HG03103 (cell line): ENCODE measurements around the gene LIF.

Source experiments
- ATAC-seq: cut with Tn5 transposase; IDR thresholded peaks from one replicate; pipeline ENCODE4 v1.9.1; 2021; ENCODE audit warnings: low read depth; ENCODE audit not compliant: unreplicated experiment

LIF gene

DNA sequence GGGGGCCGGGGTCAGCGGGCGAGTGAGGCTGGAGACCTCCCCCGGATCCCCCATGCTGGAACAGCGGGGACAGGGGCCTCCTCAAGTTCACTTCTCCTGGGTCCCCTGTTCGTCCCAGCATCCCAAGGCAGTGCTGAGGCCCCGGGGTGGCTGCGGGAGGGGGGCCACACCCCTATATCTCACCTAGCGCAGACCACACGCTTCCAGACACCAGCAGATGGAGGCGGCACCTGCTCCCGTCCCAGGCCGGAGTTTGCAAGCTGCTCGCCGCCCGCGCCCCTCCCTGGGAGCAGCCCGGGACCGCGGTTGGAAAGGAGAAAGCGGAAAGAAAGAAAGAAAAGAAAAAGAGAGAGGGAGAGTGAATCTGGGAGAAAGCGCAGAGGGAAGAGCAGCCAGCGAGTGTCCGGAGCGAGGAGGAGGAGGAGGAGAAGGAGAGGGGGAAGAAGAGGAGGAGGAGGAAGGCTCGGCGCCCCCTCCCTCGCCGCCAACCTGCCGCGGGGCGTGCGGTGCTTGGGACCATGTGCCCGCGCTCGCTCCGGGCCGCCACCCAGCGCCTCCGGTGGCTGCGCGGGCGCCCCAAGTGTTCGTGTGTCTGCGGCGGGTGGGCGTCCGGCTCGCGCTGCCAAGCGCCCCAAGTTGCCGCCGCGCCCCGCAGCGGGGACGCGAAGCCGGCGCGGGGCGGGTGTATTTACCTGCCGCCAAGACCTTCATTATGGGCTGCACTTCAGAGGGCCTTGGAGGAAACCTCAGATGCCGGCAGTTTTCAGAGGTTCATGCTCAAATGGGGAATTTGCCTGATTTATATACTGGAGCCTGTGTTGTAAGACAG, at the start of gene LIF:
LIF (minus strand) TSS at position 775 of the 829 bp plus-strand sequence; CDS start at position 711, 64 bp downstream.
- no peak for ATAC-seq

DNA sequence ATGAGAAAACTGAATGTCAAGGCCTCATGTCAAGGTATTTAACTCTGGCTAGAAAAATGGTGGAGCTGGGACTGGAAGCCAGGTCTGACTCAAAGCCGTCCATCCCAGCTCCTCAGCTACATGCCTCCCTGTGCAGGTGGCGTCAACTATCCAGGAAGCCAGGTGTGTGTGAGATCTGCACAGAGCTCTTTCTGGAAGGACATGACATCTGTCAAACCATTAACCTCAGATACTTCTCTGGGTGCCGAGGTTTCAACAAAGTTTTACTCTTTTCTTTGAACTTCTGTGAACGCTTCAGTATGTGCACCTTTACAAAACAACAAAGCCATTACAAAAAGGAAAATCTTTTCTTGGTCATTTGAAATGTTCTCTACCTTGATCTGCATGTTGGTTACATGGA, 49.8 kb upstream of the LIF start:
- ATAC-seq, result no peak

DNA sequence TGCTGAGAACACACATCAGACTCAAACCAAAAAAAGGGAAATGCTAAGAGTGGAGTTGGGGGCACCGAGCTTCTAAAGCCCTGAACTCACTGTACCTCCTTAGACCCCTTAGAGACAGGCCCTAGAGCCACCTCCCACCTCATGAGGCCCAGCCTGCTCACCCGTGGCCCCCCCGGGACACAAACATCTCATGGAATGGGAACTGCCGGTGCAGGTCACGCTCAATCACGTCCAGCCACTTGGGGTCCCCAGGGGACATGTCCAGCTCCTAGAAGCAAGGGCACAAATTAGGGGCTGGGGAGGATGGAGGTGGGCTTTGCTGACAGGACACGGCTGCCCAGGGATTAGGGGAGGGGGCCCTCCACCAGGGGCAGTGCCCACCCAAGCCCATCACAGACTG, 49.0 kb upstream of the LIF start:
- no peak for ATAC-seq

DNA sequence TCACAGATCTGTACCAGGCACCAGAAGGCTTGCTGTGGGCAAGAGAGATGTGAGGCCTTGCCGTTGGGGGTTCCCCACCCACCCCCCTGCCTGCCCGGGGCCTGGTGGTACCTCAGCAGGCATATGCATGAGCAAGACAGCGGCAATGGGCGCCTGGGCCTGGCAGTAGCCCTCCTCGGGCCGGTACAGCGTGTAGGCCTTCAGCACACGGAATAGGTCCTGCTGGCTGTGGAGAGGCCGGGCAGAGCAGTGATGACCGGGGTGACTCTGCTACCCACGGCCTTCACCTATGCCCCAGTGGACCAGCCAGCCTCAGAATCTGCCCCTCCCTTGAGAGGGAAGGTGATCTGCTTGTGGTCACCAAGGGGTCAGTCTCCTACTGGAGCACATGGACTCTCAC, 48.3 kb upstream of the LIF start:
- no peak for ATAC-seq

DNA sequence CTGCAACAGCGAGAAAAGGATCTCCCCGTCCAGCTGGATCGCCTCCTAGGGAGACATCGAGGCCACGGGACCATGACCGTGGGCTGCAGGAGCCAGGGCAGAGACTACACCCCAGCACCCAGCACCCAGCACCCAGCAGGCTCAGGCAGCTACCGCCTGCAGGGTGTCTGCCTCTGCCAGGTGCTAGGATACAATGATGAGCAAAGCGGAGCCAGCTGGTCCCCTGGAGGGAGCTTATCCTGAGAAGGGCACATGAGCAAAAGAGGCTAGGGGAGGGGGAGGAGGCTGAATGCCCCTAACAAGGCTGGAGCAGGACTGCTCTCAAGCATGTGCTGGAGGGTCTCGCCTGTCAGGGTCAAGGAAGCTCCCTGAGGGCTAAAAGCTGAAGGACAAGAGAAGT, 47.5 kb upstream of the LIF start:
- ATAC-seq, result no peak

DNA sequence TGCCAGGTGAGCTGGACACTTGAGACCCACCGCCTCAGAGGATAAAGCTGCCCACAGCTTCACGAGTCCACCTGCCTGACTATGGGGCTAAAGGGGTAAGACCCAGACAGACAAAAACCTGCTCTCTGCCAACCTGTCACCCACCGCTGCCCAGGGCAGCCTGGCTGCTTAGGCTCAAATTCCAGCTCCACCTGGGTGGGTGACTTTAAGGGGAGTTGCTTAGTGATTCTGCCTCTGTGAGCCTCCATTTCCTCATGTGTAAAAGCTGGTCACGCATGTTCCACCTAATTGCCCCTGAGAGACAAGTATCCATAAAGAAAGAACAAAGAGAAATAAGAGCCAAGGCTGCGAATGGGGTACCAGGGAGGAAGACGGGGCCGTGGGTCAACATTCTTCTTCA, 46.5 kb upstream of the LIF start:
- no peak for ATAC-seq

DNA sequence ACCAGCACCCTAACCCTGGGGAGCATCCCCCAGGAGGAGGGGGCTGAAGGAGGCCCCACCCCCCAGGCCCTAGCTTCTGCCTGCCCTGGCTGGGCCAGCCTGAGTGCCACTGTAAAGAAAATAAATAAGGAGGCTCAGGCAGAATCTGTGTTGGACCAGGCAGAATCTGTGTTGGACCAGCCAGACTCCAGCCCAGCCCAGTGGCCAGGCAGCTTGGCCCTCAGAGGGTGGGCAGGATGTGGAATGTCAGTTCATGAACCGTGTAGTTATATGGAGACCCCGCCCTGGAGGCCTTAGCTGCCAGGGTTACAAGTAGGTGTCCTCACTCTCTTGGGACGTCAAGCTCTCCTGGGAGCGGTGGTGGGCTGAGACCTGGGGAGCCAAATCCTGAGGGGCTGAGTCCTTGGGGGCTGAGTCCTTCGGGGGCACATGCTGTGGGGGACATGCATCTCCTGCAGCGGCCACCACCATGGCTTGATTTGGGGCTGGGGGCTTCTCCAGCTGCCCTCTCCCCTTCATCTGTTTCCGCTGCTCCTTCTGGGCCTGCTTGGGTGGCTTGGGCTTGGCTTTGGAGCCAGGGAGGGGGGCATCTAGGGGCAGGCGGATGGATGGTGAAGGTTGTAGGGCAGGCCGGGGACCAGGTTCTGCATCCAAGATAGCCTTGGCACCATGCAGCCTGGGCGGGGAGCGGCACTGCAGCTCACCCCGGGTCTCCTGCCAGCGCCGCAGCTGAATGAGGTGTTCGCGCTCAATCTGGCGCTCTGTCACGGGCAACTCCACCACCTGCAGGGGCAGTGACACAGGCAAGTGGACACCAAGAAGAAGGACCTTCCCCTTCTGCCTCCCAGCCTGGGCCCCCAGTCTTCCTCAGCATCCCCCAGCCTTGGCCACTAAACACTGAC, 45.8 kb upstream of the LIF start:
- ATAC-seq, result no peak

DNA sequence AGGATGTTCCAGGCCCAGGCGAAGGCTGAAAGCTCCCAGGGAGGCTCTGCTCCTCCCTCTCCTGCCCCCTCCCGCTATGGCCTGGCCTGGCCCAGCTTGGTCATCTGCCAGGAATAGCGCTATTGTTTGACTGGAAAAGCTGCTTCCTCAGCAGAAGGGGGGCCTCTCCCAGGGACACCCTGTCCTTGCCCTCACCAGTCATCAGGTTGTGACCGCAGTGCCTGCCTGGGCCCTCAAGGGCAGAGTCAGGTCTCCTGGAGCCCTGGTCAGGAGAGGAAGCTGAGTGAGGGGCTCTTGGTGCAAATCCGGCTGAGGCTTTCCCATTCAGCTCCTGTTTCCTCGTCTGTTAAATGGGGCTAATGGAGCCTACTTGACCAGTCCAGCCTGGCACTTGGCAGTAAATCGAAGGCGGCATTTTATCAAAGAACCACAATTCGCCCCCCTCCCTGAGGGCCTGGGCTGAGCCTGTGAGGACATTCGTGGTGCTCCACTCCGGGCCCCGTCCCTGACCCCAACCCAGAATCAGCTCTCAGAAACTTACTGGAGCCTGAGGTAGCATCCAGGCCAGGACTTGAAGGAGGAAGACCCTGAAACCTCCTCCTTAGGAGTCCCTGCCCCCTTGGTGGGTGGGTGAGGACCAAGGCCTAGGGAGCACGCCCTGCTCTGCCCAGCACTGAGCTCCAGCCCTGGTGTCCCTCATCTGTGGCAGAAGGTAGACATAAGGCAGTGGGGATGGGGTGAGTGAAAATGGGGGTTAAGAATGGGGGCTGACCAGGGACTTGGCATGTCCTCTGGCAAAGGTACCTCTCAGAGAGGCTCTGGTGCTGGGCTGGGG, 44.7 kb upstream of the LIF start:
- no peak for ATAC-seq

DNA sequence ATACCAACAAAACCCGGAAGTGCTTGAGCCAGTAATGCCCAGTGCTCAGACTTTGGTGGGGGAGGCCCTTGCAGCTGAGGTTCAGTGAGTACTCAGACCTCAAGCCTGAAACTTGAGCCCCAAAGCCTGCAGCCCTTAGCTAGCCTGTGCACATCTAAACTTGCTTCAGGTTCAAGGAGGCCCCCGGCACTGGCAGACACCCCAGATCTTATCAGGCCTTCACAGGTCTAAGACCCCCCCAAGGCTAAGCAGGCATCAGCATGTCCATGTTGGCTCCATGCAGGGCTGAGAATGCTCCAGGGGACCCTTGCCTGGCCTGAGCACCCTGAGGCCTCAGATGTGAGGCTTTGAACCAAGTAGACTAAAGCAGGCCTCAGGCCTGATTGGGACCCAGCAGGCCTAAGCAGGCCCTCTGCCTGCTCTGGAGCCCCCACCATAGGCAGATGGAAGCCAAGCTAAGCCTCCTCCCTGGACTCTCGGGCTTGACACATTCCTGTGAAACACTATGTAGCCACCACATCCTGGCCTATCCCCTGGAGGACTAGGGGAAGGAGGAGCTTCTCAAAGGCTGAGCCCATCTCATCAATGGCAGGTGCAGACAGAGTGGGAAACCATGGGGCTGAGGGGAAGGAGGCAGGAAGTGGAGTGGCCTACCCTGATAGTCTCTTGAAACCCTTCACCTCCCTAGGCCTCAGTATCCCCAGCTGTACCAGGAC, 43.9 kb upstream of the LIF start:
- ATAC-seq, result no peak

DNA sequence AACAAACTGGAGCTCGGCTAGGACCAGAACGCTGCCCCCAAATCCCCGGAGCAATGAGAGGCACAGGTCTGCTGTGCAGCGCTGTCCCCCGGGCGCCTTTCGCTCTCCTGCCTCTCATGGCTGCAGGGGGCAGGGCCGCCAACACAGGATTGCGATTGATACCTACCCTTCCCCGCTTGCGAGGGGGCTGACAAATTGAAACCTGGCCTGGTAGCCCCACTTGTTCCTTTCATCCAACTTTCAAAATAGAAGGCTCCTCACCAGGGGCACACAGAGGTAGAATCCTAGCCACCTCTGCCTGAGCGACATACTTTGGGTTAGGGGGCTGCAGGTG, 43.4 kb upstream of the LIF start:
- ATAC-seq, result peak; percentile 5

DNA sequence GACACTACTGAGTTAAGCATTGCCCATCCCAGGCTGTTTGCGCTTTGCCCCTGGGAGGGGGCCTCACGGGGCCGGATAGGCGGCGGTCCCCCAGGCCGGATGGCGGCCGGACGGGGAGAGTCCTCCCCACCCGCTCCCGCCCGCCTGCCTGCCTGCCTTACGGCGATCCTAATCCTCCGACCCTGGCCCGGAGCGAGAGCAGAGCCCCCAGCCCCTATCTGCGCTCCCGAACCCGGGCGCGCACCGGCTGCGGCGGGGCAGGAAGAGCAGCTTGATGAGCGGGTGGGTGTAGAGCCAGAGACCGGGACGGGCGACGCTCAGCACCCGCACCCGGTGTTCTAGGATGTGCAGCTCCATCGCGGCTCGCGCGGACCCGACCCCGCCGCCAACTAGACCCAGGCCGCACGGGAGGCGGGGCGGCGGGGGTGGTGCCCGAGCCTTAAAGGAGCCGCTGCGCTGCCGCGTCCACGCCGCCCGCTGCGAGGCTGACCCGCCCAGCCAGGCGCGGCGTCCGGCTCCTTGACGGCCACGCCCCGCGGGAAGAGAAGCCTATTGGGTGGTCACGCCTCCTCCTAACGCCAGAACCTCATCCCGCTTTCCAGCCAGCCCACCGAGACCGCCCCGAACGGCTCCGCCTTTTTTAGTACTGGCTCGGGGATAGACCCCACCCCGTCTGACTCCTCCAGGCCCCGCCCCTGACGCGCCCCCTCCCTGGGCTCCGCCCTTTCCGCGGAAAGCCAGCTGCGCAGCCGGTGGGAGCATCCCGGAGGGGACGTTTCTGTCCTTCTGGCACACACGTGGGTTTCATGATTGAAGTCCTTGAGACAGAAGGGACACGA, 42.8 kb upstream of the LIF start, which contains the start of gene CASTOR1:
CASTOR1 (minus strand) TSS at position 365 of the 839 bp plus-strand sequence; CDS start at position 357, 8 bp downstream.
- peak; percentile 51 for ATAC-seq

DNA sequence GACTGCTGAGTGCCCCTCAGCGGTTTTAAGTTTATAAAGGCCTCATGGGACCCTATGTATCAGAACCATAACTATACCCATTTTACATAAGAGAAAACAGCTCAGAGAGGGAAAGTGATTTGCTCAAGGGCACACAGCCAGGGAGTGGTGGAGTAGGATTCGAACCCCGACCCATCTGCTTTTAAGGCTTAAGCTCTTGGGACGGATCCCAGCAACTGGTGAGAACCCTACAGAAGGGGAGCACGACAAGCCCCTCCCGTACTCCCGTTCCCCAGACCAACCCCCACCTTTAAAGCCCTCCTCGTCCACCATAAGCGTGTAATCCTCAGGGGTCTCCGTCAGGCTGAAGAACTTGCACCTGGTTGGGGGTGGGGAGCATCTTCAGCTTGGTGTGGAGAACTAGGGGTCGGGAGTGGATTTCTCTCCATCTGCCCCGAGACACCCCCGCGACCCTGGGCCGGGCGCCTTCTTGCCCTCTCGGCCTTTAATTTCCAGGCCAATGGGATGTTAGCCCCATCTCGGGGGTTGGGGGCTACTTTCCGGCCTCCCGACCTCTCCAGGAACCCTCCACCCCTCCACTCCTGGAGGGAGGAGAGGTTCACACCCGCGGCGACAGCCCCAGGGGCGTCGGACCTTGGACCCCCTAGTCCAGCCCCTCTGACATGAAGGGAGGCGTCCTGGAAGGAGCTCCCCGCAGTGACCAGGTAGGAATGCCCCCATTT, 42.0 kb upstream of the LIF start:
- ATAC-seq, result no peak

DNA sequence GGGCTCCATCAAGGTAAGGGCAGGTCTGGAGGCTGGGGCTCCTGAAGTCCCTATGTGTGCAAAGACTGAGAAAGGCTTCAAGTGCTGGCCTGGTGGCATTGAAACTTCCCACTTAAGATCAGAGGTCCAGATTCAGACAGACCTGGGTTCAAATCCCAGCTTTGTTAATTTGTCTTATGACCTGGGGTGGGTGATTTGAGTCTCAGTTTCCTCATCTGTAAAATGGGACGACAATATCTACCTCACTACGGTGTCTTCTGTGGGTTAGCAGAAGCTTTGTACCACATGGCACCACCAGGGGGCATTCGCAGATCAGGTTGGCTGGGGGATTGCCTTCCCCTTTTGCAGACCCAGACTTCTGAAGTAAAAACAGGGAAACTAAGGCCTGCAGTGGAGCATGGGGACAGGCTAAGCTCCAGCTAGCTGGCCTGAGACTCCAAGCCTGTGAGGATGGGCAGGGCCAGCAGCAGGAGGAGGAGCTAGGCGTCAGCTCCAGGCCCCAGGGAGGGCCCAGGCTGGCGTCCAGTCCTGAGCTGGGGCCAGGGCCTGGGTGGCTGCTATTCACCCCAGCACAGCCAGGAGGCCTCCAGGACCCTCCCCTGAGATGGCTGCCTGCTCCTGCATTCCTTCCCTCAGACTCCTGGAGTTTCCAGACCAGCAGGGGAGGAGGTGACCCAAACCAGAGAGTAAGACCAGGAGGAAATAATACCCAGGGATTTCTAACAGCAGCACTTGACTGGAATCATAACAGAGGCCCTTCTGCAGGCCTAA, 41.3 kb upstream of the LIF start:
- ATAC-seq, result no peak

DNA sequence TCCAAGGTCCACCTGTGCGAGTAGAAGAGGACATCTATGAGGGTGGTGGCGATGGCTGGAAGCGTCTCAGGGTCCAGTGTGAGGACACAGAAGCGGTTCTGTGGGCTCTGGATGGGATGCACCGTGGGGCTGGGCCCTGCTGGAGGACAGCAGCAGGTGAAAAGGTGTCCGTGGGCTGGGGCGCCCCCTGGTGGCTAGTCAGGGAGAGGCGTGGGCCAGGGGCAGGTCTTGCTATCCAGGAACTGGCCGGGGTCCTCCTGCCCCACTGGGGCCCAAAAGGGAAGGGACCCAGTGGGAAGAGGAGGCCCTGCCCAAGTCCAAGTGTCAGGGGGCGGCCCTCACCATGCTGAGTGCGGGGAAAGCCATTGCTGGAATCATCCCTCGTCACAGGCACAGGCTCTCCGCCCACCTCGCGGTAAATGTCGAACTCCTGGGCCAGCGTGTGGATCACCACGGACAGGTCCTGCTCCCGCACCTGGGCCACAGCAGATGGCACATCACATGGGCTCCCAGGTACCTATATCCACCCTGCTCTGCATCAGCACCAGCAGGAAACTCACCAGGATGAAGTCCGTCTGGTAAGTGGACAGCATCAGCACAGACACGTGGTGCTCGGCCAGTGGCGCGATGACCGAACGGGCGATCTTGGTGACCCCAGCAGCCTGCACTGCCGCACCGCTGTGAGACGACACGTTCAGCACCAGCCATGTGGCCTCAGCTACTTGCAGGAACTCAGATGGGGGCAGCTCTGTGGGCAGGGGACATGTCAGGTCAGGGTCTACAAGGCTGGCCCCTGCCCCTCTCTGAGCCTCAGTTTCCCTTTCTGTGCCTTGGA, 40.5 kb upstream of the LIF start:
- ATAC-seq, result no peak

DNA sequence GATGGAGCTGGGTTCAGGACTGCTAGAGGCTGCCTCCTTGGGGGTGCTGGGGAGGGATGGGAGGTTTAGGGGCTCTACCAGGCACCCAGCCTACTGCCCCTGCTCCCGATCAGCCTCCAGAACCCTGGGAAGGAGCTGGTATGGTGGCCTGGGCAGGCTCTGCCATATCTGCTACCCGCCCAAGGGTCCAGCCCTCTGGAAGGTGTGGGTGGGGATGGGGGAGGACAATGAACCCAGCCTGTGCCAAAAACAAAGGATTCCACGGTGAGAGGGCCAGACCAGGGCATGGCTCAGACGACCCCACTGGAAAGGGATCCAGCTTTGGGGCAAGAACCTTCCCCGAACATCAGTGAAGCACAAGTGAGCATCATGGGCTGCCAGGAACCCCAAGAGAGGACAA, 39.8 kb upstream of the LIF start:
- no peak for ATAC-seq

DNA sequence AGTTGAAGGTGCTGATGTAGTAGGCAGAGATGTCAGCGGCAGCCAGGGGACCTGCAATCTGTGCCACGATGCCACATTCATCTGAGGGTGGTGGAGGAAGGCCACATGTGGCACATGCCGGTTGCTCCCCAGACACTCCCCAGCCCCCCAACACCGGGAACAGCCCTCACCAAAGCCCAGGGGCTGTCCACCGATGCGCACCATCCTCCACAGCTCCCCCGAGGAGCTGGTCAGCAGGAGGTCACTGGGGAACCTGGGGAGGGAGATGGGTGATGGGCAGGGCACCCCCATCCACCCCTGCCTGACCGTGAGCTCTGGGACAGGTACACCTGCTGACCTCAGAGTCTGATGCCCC, 39.3 kb upstream of the LIF start:
- no peak for ATAC-seq

DNA sequence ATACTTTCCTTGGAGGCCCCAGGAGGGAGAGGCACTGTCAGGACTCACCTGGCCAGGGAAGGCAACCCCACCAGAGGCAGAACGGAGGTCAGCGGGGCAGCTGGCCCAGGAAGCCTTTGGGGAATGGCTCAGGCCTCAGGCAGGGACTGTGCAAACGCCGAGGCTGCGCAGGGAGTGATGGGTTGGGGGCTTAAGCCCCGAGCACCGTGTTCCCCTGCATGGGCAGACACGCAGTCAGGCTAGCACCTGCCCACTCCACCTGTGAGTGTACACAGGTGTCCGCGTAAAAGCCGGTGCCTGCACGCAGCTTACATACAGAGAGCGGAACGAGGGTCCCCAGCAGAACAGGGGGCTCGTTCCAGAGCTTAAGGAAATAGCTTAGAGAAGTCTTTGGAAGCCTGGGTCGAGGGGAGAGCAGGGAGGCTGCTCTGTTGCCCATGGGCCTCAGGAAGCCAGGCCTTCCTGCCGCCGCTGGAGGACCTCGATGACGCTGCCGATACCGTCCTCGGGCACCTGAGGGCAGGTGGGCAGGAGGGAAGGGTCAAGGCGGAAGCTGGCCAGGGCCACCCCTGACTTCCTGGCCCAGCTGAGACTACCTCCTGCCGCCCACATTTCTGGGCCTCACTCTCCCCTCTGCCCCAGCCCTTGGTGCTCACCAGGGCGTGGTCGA, 38.8 kb upstream of the LIF start:
- no peak for ATAC-seq
